ENCODE measurements around the gene TMEM212.
"Not testable (repeated sequence)": the region's sequence is repeated elsewhere in the genome, so short reads cannot be mapped to it uniquely, and the experiment has no call there.

TMEM212 gene

DNA sequence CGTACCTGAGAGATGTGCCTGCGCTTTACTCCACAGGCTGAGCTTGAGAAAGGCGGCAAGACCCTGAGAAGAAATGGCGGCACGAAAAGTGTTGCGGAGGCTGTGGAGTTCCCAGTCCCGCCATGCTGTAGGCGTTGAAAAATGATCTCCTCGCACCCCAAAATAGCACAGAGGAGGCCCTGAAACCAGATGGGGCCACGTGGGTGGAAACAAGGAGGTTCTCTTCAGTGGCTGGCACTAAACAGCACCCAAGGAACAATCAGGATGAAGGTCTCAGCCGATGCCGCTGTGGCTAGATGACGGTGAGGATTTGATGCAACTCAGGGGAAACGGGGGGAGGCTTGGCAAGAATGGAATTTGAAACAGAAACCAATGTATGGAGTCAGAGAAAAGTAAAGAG is 57.3 kb downstream of the TMEM212 start:
- FAIRE-seq, result no peak
- no peak for DNase-seq (ENCODE audit: insufficient read length, low spot score)
- TF ChIP-seq, protein P1, sequence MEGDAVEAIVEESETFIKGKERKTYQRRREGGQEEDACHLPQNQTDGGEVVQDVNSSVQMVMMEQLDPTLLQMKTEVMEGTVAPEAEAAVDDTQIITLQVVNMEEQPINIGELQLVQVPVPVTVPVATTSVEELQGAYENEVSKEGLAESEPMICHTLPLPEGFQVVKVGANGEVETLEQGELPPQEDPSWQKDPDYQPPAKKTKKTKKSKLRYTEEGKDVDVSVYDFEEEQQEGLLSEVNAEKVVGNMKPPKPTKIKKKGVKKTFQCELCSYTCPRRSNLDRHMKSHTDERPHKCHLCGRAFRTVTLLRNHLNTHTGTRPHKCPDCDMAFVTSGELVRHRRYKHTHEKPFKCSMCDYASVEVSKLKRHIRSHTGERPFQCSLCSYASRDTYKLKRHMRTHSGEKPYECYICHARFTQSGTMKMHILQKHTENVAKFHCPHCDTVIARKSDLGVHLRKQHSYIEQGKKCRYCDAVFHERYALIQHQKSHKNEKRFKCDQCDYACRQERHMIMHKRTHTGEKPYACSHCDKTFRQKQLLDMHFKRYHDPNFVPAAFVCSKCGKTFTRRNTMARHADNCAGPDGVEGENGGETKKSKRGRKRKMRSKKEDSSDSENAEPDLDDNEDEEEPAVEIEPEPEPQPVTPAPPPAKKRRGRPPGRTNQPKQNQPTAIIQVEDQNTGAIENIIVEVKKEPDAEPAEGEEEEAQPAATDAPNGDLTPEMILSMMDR (IDR thresholded peaks at IDR 0.05; ENCODE audit: insufficient read depth, missing control alignments), result no peak

DNA sequence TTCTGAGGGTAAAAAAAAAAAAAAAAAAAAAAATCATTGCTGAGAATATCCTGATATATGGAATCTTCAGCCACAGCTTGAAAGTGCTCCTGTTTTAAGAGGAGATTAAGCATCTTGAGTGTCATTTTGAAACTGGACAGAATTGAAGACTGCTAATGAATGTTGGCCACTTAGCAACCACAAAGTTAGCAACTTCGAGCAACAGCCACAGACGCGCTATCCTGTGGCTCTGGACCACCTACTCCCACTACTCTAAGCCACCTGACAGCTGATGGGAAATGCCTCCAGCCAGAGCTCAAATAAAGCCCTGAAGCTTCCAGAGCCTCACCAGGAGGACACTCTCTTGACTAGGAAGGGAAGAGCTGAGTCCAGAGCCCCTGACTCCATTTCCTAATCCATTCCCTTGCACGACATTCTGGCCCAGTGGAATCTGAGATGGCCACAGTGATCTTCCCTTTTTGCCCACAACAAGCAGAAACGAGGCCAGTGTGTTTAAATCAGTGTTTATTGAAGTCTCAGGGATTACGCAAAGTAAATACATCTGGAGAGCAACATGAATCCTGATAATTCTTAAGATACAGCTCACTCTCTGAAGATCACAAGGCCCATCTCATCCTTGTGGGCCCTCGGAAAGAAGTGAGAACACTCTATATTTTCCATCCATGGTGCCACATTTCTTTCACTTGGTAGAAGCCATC is 58.6 kb downstream of the TMEM212 start:
- TF ChIP-seq, protein P1 (IDR thresholded peaks at IDR 0.05; ENCODE audit: insufficient read depth, missing control alignments), result no peak
- FAIRE-seq (no peak), DNase-seq (ENCODE audit: insufficient read length, low spot score) (no peak)

DNA sequence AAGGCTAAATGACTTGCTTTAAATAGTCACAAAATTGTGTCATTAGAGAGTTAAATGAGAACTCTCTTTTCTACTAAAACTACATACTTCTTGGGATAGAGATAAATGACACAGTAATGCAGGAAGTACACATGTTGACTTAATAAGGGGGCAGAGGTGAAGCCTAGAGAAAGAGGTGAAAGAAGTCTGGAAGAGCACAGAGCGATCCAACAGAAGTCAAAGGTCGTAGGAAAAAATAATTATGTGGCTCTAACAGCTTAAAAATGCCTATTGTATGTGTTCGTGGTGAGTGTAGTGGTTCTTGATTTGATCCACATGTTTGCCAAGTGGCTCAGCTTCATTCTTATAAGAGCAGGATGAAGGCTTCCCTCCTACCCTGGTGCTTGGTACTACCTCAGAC is 61.7 kb downstream of the TMEM212 start:
- DNase-seq (ENCODE audit: insufficient read length, low spot score) (no peak), FAIRE-seq (no peak)
- TF ChIP-seq, protein P1 (IDR thresholded peaks at IDR 0.05; ENCODE audit: insufficient read depth, missing control alignments), result no peak

DNA sequence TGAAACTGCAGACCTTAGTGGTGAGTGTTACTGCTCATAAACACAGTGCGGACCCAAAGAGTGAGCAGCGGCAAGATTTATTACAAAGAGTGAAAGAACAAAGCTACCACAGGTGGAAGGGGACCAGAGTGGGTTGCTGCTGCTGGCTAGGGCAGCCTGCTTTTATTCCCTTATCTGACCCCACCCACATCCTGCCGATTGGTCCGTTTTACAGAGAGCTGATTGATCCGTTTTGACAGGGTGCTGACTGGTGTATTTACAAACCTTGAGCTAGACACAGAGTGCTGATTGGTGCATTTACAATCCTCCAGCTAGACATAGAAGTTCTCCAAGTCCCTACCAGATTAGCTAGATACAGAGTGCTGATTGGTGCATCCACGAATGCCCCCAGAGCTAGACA is 63.4 kb downstream of the TMEM212 start:
- not testable (repeated sequence) for DNase-seq (ENCODE audit: insufficient read length, low spot score); FAIRE-seq

DNA sequence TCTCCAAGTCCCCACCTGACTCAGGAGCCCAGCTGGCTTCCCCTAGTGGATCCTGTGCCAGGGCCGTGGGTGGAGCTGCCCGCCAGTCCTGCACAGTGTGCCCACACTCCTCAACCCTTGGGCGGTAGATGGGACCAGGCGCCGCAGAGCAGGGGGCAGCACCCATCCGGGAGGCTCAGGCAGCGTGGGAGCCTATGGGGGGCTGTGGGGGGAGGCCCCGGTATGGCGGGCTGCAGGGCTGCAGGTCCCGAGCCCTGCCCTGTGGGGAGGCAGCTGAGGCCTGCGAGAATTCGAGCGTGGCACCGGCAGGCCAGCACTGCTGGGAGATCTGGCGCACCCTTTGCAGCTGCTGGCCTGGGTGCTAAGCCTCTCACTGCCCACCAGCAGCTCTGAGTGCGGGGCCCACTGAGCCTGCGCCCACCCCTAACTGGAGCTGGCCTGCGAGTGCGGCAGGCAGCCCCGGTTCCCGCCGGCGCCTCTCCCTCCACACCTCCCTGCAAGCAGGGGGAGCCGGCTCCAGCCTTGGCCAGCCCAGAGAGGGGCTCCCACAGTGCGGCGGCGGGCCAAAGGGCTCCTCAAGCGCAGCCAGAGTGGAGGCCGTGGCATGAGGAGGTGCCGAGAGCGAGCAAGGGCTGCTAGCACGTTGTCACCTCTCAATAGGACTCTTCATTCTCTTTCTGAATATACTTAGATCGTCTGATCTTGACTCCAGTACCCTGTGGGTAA is 64.0 kb downstream of the TMEM212 start:
- FAIRE-seq (no peak), DNase-seq (ENCODE audit: insufficient read length, low spot score) (no peak)
- TF ChIP-seq, protein P1 (IDR thresholded peaks at IDR 0.05; ENCODE audit: insufficient read depth, missing control alignments), result no peak

DNA sequence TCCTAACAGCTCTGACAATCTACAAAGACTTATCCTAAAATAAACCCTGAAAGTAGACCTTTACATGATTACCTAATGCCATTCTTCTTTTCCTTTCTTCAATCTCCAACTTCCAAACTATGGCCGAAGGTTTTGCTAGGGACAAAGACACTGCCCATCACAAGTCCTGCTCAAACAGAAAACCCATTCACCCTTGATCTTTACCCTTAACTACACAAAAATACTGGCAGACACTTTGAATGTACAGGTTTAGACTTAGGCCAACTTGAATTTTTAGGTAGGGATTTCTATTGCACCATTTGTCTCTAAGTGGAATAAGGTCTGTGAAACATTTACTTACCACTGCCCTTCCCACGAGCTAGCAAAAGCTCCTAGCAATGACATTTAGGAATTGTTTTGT is 64.6 kb downstream of the TMEM212 start:
- DNase-seq (ENCODE audit: insufficient read length, low spot score), result no peak
- FAIRE-seq, result no peak
- TF ChIP-seq, protein P1 (IDR thresholded peaks at IDR 0.05; ENCODE audit: insufficient read depth, missing control alignments), result no peak

DNA sequence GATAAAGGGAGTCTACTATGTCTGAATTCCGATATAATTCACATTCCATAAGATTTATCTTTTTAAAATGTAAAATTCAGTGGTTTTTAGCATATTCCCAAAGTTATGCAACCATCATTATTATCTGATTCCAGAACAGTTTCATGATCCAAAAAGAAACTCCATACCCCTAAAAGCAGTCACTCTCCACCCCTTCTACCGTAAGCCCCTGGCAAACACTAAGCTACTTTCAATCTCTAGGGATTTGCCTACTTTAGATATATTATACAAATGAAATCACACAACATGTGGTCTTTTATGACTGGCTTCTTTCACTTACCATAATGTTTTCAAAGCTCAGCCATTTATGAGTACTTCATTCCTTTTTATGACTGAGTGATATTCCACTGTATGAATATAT is 65.6 kb downstream of the TMEM212 start:
- no peak for DNase-seq (ENCODE audit: insufficient read length, low spot score)
- TF ChIP-seq, protein P1 (IDR thresholded peaks at IDR 0.05; ENCODE audit: insufficient read depth, missing control alignments), result no peak
- no peak for FAIRE-seq

Data from D721Med (cell line).